ENCODE results near the gene ADGRA1.
"Not testable (repeated sequence)": the region's sequence is repeated elsewhere in the genome, so short reads cannot be mapped to it uniquely, and the experiment has no call there.

ADGRA1 gene

GRCh38 chr10:133087679-133088178 lies at the start of gene ADGRA1:
Gene ADGRA1 (plus strand): TSS chr10:133087924. CDS start chr10:133088910, 986 bp downstream.
- DNase-seq, result peak; percentile 70

- DNase-seq, result no peak
Observed at GRCh38 chr10:133038036-133038823, 49.5 kb upstream of the ADGRA1 start.

GRCh38 chr10:133039107-133039802 lies 48.5 kb upstream of the ADGRA1 start:
- DNase-seq, result peak; percentile 80

GRCh38 chr10:133039803-133040165 lies 47.9 kb upstream of the ADGRA1 start:
- DNase-seq, result no peak

- DNase-seq, result no peak
Observed at GRCh38 chr10:133040198-133040597, 47.5 kb upstream of the ADGRA1 start.

- DNase-seq, result no peak
Observed at GRCh38 chr10:133041101-133041500, 46.6 kb upstream of the ADGRA1 start.

GRCh38 chr10:133042061-133042460 lies 45.7 kb upstream of the ADGRA1 start:
- DNase-seq, result no peak

- no peak for DNase-seq
Observed at GRCh38 chr10:133042816-133043215, 44.9 kb upstream of the ADGRA1 start.

- DNase-seq, result no peak
Observed at GRCh38 chr10:133043541-133044225, 44.0 kb upstream of the ADGRA1 start.

- DNase-seq, result no peak
Observed at GRCh38 chr10:133044401-133044811, 43.3 kb upstream of the ADGRA1 start.

GRCh38 chr10:133045556-133046389 lies 42.0 kb upstream of the ADGRA1 start:
- DNase-seq, result no peak

- no peak for DNase-seq
Observed at GRCh38 chr10:133046390-133046765, 41.3 kb upstream of the ADGRA1 start.

GRCh38 chr10:133047526-133048123 lies 40.1 kb upstream of the ADGRA1 start:
- no peak for DNase-seq

- no peak for DNase-seq
Observed at GRCh38 chr10:133048266-133048665, 39.5 kb upstream of the ADGRA1 start.

GRCh38 chr10:133048926-133049325 lies 38.8 kb upstream of the ADGRA1 start:
- no peak for DNase-seq

- DNase-seq, result no peak
Observed at GRCh38 chr10:133049639-133050038, 38.1 kb upstream of the ADGRA1 start.

GRCh38 chr10:133050371-133050770 lies 37.4 kb upstream of the ADGRA1 start:
- no peak for DNase-seq

GRCh38 chr10:133052076-133052475 lies 35.6 kb upstream of the ADGRA1 start:
- DNase-seq, result no peak

- DNase-seq, result not testable (repeated sequence)
Observed at GRCh38 chr10:133053527-133054133, 34.1 kb upstream of the ADGRA1 start.

- DNase-seq, result no peak
Observed at GRCh38 chr10:133055470-133055869, 32.3 kb upstream of the ADGRA1 start.

GRCh38 chr10:133056001-133056400 lies 31.7 kb upstream of the ADGRA1 start:
- DNase-seq, result no peak

Data from 8988T (cell line).